SIG-M5 treated with dmso at 0.1 percent for 504 hours (cell line): Measurements from ENCODE around the gene SCNN1B.

Experiments used
- DNase-seq: peaks from one replicate; lab custom pipeline; 2025; ENCODE audit not compliant: unreplicated experiment; lab: John Stamatoyannopoulos, UW

The SCNN1B gene

GRCh38 chr16:23320693-23321092 lies 18.6 kb downstream of the SCNN1B start:
- no peak for DNase-seq

GRCh38 chr16:23321206-23321875 lies 19.2 kb downstream of the SCNN1B start:
- no peak for DNase-seq

DNA sequence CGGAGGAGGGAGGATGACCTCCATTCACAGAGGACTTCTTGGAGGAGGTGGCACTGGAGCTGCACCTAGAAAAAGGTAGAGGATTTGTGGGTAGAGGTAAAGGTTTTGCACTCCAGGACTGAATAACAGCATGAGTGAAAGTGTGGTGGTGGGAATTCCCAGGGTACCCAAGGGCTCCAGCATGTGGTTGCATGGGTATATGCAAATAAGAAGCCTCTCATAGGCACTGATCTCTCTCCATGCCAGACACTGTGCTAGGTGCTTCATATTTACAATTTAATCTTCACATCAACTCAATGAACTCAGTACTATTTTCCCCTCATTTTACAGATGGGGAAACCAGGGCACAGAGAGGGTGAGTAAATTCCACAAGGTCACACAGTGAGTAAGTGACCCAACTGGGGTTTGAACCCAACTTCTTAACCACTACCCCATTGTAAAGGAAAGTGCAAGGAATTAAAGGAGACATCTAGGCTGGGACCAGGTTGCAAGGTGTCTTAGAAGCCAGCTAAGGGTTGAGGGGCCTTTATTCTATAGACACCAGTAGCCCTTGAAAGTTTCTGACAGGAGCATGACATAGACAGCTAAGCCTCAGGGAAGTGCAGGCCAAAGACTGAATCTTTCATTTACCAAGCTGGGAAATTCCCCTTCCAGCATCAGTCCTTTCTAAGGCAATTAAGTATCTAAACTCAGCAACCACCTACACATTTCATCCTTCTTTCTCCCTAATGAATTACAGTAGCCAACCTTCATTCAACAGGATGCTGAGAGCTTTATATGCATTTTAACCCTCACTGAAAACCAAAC lies 21.3 kb downstream of the SCNN1B start:
- DNase-seq = no peak

DNA sequence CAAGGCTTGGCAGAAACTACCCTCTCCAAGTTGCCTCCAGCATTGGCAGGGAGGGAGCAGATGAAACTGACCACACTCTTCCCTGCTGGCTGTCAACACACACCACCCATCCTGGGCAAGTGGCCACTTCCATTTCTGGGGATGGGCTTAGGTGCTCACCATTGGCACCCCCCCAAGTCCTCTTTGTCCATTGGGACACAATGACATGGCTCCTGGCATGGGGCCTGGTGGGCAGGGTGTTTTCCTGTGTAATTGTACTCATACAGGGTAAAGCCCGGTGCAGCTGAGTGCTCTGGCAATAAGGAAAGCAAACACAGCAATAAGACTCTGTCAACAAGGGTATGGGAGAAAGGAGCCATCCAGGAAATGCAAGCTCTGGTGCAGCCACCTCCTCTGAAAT lies 22.6 kb downstream of the SCNN1B start:
- DNase-seq = no peak

DNA sequence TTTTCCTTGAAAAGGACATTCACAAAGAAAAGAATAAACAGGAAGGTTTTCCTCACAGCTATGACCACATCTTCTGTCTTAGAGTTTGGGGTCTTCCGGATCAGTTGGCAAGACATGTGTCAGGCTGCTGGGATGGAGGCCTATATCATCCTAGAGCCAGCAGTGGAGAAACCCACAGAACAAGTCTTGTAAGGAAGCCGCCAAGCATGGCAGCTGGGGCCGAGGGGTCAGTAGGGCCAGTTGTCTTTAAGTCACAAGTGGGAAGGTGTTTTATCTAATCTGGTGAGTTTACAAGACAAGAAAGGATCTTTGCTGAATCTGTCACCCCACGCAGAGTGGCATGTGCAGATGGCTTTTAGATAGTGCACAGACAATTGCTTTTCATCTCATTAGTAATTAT lies 25.7 kb downstream of the SCNN1B start:
- no peak for DNase-seq

DNA sequence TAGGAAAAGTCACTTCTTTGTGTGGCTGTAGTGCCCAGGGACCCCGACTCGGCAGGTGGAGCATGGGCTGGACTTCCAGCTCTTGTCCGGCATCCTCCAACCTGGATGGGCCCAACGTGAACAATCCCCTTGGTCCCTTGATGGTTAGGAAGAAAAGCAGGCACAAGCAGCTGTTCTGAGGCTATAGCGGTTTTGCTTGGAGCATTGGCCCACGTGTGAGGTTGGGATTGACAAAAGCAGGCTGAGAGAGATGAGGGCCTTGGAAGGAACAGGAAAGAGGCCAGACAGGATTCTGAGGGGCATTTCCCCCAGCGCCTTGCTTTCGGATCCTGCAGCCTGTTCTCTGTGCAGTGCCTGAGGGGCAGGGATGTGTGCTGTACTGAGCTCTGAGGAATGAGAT lies 28.1 kb downstream of the SCNN1B start:
- no peak for DNase-seq

GRCh38 chr16:23330583-23331249 lies 28.6 kb downstream of the SCNN1B start:
- no peak for DNase-seq

- no peak for DNase-seq
Observed at GRCh38 chr16:23333034-23333579, 31.0 kb downstream of the SCNN1B start.

DNA sequence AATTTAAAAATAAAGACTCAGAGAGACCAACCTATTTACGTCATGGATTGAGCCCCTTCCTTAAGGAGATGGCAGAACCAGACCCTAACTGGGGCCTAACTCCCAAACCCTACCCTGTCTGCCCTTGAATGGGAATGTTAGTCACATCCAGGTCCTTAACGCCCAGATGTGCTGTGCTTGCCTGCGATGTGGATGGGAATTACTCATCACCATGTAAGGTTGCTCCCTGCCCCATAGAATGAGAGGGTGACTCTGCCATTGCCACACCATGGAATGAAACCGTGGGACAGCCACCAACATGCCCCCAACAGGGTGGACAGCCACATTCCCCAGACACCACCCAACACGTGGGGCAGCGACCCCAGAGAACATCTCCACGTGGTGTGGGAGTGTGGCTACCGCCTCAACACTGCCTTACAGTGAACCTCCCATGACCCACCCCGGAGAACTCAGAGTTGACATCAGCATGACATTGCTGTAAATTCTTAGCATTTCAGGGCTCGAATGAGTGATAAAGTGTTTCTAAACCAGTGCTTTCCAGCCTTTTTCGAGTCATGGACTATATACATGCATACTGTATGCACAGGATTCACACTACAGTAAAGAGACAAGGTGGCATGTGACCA lies 31.8 kb downstream of the SCNN1B start:
- no peak for DNase-seq

DNA sequence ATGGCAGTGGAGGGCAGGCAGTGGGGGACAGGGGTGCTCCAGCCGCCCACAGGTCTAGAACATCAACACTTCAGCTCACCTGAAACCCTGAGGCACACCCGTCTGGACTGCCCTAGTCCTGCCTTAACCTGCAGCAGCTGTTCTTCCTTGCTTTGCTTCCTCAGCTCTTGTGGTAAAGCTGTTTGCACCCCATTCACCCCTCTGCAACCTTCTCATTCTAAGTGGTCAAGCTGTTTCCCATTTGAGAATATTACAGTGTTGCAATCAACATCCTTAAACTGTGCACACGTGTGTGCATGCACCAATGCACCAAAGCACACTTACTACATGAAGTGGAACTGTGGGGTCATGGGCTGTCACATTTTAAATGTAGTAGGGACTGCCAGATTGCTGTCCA lies 32.4 kb downstream of the SCNN1B start:
- DNase-seq = no peak

DNA sequence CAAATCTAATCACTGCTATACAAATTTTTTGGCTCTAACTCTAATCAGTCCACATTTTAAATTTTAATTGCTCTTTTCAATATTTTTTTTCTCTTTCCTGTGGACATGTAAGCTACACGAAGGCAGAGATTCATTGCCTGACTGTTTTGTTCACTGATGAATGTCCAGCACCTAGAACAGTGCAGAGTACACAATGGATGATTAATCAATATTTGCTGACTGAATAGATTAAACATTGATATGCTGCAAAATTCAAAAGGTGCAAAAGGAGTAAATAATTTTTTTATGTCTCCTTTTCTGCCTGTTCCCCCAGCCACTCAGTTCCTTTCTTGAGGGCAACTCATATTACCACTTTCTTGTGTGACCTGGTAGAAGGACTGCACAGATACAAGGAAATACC lies 32.8 kb downstream of the SCNN1B start:
- no peak for DNase-seq

DNA sequence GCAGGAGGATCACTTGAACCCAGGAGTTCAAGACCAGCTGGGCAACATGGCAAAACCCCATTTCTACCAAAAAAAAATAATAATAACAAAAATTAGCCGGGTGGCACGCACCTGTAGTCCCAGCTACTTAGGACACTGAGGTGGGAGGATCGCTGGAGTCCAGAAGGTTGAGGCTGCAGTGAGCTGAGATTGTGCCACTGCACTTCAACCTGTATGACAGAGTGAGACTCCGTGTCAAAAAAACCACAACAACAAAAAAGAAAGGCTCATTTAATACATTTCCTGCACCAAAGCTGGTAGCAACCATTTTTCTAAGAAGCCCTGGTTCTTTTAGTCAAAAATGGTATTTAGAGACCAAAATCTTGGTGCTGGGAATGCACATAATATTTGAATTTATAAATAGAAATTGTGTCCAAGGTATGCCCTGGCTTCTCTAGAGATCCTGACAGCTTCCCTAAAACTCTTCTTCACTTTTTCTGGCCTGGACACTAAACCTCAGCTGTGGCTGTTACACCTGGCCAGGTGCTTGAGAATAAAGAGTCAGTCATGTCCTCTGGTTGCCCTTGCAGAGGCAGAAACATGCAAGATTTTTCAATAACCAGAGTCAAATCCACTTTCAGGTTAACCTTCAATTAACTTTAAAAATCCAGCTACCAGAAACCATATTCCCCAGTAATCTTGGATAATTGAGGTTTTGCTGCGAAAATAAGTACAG lies 35.9 kb downstream of the SCNN1B start:
- DNase-seq = no peak

GRCh38 chr16:23339787-23340186 lies 37.7 kb downstream of the SCNN1B start:
- DNase-seq = no peak

- no peak for DNase-seq
Observed at GRCh38 chr16:23342083-23342640, 40.1 kb downstream of the SCNN1B start.

DNA sequence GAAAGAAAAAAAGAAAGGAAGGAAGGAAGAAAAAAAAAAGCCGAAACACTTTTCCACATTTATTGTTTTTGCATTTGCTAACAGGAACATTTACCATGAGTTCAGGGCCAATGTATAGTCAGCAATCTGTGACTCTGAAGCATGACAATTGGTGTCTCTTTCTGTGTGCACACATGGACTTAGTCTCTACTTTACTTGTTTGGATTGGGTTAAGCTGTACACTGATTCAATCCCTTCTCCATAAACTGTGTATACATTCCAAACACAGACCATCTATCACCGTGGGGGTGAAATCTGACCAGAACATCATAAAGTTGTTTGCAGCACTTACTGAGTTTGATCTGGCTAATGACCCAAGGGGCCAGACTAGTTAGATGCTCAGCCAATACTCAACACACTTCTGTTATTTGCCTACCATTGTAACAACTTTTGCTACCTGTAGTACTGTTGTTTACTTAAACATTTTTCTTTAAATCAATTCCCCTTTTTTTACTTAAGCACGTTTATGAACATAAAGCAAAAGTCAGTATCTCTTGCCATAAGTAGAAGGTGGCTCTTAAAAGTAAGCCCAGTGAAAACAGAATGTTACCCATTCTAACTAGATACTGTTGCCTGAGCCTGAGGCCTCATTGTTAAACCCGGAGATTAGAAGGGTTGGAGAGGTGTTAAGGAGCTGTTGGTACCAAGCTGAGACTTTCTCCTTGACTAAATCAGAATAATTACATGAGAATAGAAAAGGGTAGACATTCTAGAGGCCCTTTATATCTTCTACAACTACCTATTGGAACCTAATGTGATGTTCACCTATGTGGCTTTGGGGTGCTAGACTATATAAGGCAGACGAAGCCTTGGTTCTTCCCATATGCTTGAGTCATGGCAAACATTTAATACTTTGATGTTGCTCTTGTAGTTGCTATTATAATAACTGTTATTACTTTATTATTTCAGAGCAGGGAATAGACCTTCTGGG lies 41.8 kb downstream of the SCNN1B start:
- no peak for DNase-seq

- no peak for DNase-seq
Observed at GRCh38 chr16:23345237-23345636, 43.1 kb downstream of the SCNN1B start.

DNA sequence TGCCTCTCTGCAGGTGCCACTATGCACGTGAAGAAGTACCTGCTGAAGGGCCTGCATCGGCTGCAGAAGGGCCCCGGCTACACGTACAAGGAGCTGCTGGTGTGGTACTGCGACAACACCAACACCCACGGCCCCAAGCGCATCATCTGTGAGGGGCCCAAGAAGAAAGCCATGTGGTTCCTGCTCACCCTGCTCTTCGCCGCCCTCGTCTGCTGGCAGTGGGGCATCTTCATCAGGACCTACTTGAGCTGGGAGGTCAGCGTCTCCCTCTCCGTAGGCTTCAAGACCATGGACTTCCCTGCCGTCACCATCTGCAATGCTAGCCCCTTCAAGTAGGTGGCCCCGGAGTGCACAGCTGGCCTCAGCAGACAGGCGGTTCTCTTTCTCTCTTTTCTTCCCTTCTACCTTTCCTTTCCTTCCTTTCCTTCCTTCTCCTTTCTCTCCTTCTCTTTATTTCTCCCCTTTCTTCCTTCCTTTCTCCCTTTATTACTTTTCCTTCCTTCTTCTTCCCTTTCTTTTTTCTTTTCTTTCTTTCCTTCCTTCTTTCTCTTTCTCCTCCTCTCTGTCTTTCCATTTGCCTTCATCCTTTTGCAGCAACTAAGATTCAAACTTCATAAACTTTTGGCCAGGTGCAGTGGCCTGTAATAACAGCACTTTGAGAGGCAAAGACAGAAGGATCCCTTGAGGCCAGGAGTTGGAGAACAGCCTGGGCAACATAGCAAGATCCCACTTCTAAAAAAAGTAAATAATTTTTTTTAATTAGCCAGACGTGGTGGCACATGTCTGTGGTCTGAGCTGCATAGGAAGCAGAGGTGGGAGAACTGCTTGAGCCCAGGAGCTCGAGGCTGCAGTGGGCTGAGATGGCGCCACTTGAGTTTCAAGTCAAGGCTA lies 46.7 kb downstream of the SCNN1B start:
- no peak for DNase-seq

GRCh38 chr16:23351360-23351759 lies 49.3 kb downstream of the SCNN1B start:
- DNase-seq = no peak
